PFSK-1 (cell line): ENCODE data around the gene GTPBP8.

Experiments
- FOXP2 ChIP-seq: optimal IDR thresholded peaks from 2 replicates; pipeline ENCODE3; 2011; ENCODE audit warnings: borderline replicate concordance, control low read depth, inconsistent platforms; ENCODE audit not compliant: insufficient read depth; ENCODE audit errors: extremely low read length, extremely low read depth
- POLR2AphosphoS5 ChIP-seq: IDR thresholded peaks from 2 replicates; pipeline ENCODE4 v1.6.1; 2012; ENCODE audit warnings: low read depth, mild to moderate bottlenecking, control low read depth, low read length, moderate library complexity
- REST ChIP-seq, 2 experiments: IDR thresholded peaks; 2 replicates each; pipeline versions ENCODE4 v1.6.1 to v1.8.0; 2011 to 2012; ENCODE audit warnings: low read depth in 2 of 2, low read length in 2 of 2, control low read depth in 1 of 2, inconsistent platforms in 1 of 2, mild to moderate bottlenecking in 1 of 2, moderate library complexity in 1 of 2; ENCODE audit not compliant: insufficient read depth in 1 of 2
- SIN3A ChIP-seq: IDR thresholded peaks from 2 replicates; pipeline ENCODE4 v1.6.1; 2012; ENCODE audit warnings: mild to moderate bottlenecking, low read length, moderate library complexity, borderline replicate concordance; ENCODE audit not compliant: insufficient read depth
- TAF1 ChIP-seq: IDR thresholded peaks from 2 replicates; pipeline ENCODE4 v1.6.1; 2012; ENCODE audit warnings: low read length, control low read depth, borderline replicate concordance; ENCODE audit not compliant: insufficient read depth

- TF ChIP-seq POLR2AphosphoS5, result no peak
- no peak for TF ChIP-seq TAF1
- TF ChIP-seq FOXP2, result no peak
- TF ChIP-seq SIN3A, result no peak
- no peak for TF ChIP-seq REST (IDR thresholded peaks at IDR 0.05; ENCODE audit: insufficient read depth in 1 of 2, low read depth in 2 of 2, low read length in 2 of 2)
These were observed 23.0 kb upstream of the GTPBP8 start for GRCh38 chr3:112967828-112968227.
